HEK293 (cell line): ENCODE data around the gene NIPSNAP2.

Experiments
- CTCF ChIP-seq: fragments of 450-650 bp; formaldehyde crosslinking; IDR thresholded peaks from 2 replicates; pipeline ENCODE4 v1.5.1; 2016; ENCODE audit warnings: missing biosample characterization, missing genetic modification characterization
- ZBTB10 ChIP-seq: fragments of 450-650 bp; formaldehyde crosslinking; IDR thresholded peaks from 2 replicates; pipeline ENCODE4 v1.5.1; 2016; ENCODE audit warnings: missing biosample characterization, missing genetic modification characterization
- ZBTB21 ChIP-seq: fragments of 450-650 bp; formaldehyde crosslinking; IDR thresholded peaks from 2 replicates; pipeline ENCODE4 v1.5.1; 2017; ENCODE audit warnings: missing biosample characterization, missing genetic modification characterization
- ZBTB6 ChIP-seq: fragments of 450-650 bp; formaldehyde crosslinking; IDR thresholded peaks from 2 replicates; pipeline ENCODE4 v1.5.1; 2017; ENCODE audit warnings: missing biosample characterization, missing genetic modification characterization
- ZNF175 ChIP-seq: fragments of 450-650 bp; formaldehyde crosslinking; IDR thresholded peaks from 2 replicates; pipeline ENCODE4 v1.5.1; 2016; ENCODE audit warnings: missing biosample characterization, missing genetic modification characterization
- ZNF350 ChIP-seq: fragments of 450-650 bp; formaldehyde crosslinking; IDR thresholded peaks from 2 replicates; pipeline ENCODE4 v1.5.0; 2017; ENCODE audit warnings: missing biosample characterization, mild to moderate bottlenecking, missing genetic modification characterization
- ZNF449 ChIP-seq: fragments of 450-650 bp; formaldehyde crosslinking; IDR thresholded peaks from 2 replicates; pipeline ENCODE4 v1.5.1; 2017; ENCODE audit warnings: missing biosample characterization, mild to moderate bottlenecking, missing genetic modification characterization, moderate library complexity
- ZNF585B ChIP-seq: fragments of 450-650 bp; formaldehyde crosslinking; IDR thresholded peaks from 2 replicates; pipeline ENCODE4 v1.5.1; 2016; ENCODE audit warnings: missing biosample characterization, missing genetic modification characterization
- ZNF624 ChIP-seq: fragments of 450-650 bp; formaldehyde crosslinking; IDR thresholded peaks from 2 replicates; pipeline ENCODE4 v1.5.1; 2017; ENCODE audit warnings: missing biosample characterization, missing genetic modification characterization
- ZNF639 ChIP-seq: fragments of 450-650 bp; formaldehyde crosslinking; IDR thresholded peaks from 2 replicates; pipeline ENCODE4 v1.5.1; 2016; ENCODE audit warnings: missing biosample characterization, missing genetic modification characterization
- ZNF747 ChIP-seq: fragments of 450-650 bp; formaldehyde crosslinking; IDR thresholded peaks from 2 replicates; pipeline ENCODE4 v1.5.1; 2016; ENCODE audit warnings: missing biosample characterization, missing genetic modification characterization

- no peak for TF ChIP-seq CTCF (tag by site-specific recombination)
- no peak for TF ChIP-seq ZBTB10 (tag by site-specific recombination)
- TF ChIP-seq ZNF350 = no peak
- no peak for TF ChIP-seq ZNF585B (tag by site-specific recombination)
- TF ChIP-seq ZNF624 (tag by site-specific recombination) = no peak
- TF ChIP-seq ZNF175 (tag by site-specific recombination) = no peak
- no peak for TF ChIP-seq ZBTB21 (tag by site-specific recombination)
- no peak for TF ChIP-seq ZNF639 (tag by site-specific recombination)
- TF ChIP-seq ZNF449 = no peak
- no peak for TF ChIP-seq ZNF747
- no peak for TF ChIP-seq ZBTB6 (tag by site-specific recombination)
Observed at GRCh38 chr7:55992346-55992745, 28.0 kb downstream of the NIPSNAP2 start.
